Measurements from ENCODE around the gene EGLN2.

GRCh38 chr19:40822161-40822560 is 23.2 kb downstream of the EGLN2 start:
- no peak for TF ChIP-seq CTCF (IDR thresholded peaks at IDR 0.05)
- no peak for TF ChIP-seq EZH2 (IDR thresholded peaks at IDR 0.05)

Data from neural progenitor cell (in vitro differentiated cells).